Uterus (tissue), 2 donors: ENCODE results near the gene ZNF292.

Experiments used
- POLR2A ChIP-seq, 2 donors: fragments of 450-650 bp; IDR thresholded peaks; one replicate each; pipeline ENCODE4 v1.6.1; 2016; ENCODE audit warnings: antibody characterized with exemption in 2 of 2, mild to moderate bottlenecking in 1 of 2, moderate library complexity in 1 of 2
- TF ChIP-seq, protein P1 (sequence below), 4 experiments: fragments of 200-600 bp in 2 of 4; fragments of 450-650 bp in 2 of 4; sonication (generic) in 2 of 4; IDR thresholded peaks; one replicate each; pipeline ENCODE4 v1.5.1; 2016 to 2019; ENCODE audit warnings: antibody characterized with exemption in 4 of 4, mild to moderate bottlenecking in 2 of 4, moderate library complexity in 1 of 4

DNA sequence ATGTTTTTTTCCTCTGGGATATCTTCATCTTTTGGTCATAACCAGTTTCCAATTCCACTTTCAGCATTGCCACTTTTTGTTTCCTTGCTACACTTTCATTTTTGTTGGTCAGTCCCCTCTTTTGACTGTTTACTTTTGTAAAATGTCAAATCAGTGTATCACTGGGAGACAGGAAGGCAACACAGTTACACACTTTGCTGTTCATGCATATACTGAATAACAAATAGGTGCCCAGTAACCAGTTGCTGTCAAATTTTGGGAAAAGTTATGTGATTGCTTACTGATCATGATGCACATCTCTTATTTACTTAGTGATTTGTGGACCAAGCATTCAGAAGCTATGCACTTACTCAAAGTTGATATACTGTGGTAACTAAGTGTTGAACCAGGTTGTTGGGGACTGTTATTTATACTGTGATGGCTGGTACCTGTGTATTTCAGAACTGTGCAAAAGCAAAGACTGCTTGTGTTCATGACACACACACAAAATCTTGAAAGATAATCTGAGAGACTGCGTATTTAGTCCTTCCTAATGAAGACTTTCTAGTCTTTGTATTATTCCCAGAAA, 41.0 kb downstream of the ZNF292 start:
- TF ChIP-seq, protein P1, sequence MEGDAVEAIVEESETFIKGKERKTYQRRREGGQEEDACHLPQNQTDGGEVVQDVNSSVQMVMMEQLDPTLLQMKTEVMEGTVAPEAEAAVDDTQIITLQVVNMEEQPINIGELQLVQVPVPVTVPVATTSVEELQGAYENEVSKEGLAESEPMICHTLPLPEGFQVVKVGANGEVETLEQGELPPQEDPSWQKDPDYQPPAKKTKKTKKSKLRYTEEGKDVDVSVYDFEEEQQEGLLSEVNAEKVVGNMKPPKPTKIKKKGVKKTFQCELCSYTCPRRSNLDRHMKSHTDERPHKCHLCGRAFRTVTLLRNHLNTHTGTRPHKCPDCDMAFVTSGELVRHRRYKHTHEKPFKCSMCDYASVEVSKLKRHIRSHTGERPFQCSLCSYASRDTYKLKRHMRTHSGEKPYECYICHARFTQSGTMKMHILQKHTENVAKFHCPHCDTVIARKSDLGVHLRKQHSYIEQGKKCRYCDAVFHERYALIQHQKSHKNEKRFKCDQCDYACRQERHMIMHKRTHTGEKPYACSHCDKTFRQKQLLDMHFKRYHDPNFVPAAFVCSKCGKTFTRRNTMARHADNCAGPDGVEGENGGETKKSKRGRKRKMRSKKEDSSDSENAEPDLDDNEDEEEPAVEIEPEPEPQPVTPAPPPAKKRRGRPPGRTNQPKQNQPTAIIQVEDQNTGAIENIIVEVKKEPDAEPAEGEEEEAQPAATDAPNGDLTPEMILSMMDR (IDR thresholded peaks at IDR 0.05) = no peak
- TF ChIP-seq POLR2A (IDR thresholded peaks at IDR 0.05) = no peak
